ENCODE measurements around the gene FBXW4.

Gene FBXW4

DNA sequence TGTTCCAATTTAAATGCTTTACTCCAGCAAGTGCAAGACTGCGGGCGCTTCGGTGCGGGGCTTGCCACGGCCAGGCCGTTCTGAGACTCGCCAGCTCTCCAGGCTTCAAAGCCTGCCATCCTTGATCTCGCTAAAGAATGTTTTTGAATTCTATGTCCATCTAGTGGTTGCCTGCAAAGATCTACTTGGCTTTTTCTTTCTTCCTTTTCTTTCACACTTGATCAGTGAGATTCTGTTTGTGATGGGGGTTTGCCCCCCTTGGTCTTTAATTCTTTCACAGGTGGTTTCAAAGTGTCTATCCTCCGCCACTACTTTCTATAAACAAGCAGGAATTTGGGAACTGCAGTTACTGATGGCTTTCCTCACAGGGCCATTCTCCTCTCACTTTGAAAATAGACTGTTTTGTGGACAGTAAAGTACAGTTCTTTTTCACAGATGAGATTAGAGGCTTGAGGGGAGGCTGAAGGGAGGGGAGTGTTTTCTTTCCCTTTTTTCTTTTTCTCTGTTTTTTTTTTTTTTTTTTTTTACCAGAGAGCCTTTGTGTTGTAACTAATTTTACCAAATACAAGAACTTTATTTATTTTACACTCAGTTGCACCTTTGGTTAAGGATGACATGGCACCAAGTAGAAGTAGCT is 15.2 kb upstream of the FBXW4 start (continued):
- TF ChIP-seq, protein P1, sequence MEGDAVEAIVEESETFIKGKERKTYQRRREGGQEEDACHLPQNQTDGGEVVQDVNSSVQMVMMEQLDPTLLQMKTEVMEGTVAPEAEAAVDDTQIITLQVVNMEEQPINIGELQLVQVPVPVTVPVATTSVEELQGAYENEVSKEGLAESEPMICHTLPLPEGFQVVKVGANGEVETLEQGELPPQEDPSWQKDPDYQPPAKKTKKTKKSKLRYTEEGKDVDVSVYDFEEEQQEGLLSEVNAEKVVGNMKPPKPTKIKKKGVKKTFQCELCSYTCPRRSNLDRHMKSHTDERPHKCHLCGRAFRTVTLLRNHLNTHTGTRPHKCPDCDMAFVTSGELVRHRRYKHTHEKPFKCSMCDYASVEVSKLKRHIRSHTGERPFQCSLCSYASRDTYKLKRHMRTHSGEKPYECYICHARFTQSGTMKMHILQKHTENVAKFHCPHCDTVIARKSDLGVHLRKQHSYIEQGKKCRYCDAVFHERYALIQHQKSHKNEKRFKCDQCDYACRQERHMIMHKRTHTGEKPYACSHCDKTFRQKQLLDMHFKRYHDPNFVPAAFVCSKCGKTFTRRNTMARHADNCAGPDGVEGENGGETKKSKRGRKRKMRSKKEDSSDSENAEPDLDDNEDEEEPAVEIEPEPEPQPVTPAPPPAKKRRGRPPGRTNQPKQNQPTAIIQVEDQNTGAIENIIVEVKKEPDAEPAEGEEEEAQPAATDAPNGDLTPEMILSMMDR (tag by site-specific recombination; IDR thresholded peaks at IDR 0.05): peak; percentile 63
- TF ChIP-seq ZNF660 (tag by site-specific recombination; IDR thresholded peaks at IDR 0.05) (no peak), SCRT2 (tag by site-specific recombination; IDR thresholded peaks at IDR 0.05) (peak; percentile 77; the same call in 1 of the 2 replicates), ZNF24 (tag by site-specific recombination; IDR thresholded peaks at IDR 0.05) (no peak), ZNF433 (tag by site-specific recombination; IDR thresholded peaks at IDR 0.05; ENCODE audit: low read depth) (no peak), ZNF335 (tag by site-specific recombination; conservative IDR thresholded peaks at IDR 0.05) (peak; percentile 92), ZNF426 (tag by site-specific recombination; IDR thresholded peaks at IDR 0.05) (no peak), ZNF830 (tag by site-specific recombination; IDR thresholded peaks at IDR 0.05; ENCODE audit: low read depth) (no peak)
- TF ChIP-seq, protein P2, sequence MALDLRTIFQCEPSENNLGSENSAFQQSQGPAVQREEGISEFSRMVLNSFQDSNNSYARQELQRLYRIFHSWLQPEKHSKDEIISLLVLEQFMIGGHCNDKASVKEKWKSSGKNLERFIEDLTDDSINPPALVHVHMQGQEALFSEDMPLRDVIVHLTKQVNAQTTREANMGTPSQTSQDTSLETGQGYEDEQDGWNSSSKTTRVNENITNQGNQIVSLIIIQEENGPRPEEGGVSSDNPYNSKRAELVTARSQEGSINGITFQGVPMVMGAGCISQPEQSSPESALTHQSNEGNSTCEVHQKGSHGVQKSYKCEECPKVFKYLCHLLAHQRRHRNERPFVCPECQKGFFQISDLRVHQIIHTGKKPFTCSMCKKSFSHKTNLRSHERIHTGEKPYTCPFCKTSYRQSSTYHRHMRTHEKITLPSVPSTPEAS (tag by site-specific recombination; IDR thresholded peaks at IDR 0.05): no peak

DNA sequence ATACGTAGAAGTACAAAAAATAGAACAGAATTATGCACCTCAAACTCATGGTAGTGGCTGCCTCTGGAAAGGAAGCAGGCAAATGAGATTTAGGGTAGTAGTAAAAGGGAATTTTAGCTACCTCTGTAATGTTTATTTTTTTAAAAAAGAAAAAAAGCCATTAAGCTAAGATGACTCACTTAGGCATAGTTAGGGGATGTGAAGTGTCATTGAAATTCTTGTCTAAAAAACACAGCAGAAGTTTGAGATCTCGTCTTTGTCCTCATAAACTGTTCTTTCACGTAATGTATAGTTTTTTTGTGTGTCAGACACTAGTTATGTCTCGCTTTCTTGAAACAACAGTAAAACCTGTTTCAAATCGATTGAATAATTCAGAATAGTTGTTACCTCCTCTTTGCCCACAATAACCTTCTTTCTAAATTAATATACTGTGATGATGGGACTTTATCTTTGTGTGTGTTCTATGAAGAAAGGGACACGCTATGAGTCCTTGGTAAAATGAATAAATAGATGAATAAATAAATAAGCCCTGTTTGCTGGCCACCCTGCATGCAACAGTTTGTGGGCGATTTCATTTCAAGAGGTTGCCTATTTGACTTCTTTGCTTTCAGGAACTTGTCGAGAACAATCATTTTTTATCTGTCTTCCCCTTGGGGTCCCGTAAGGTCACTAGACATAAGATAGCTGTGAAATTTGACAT is 14.5 kb upstream of the FBXW4 start:
- peaks cover 22% of the 10 kb centered on the region; the same call in 1 of the 2 replicates for H3K4me1 ChIP-seq (ENCODE audit: control insufficient read depth, insufficient read depth, low read length)
- CTCF ChIA-PET: interaction anchor here (0.6 to 1.5 kb wide), 2 partner anchors 20 to 112 kb away, joined by 3 to 4 read pairs; no protein-coding TSS in a partner anchor
- no peak for TF ChIP-seq GLI2 (tag by site-specific recombination; IDR thresholded peaks at IDR 0.05; ENCODE audit: borderline replicate concordance, low read depth)
- no peak for TF ChIP-seq REPIN1 (tag by site-specific recombination; IDR thresholded peaks at IDR 0.05; ENCODE audit: low read depth)
- TF ChIP-seq, protein P3, sequence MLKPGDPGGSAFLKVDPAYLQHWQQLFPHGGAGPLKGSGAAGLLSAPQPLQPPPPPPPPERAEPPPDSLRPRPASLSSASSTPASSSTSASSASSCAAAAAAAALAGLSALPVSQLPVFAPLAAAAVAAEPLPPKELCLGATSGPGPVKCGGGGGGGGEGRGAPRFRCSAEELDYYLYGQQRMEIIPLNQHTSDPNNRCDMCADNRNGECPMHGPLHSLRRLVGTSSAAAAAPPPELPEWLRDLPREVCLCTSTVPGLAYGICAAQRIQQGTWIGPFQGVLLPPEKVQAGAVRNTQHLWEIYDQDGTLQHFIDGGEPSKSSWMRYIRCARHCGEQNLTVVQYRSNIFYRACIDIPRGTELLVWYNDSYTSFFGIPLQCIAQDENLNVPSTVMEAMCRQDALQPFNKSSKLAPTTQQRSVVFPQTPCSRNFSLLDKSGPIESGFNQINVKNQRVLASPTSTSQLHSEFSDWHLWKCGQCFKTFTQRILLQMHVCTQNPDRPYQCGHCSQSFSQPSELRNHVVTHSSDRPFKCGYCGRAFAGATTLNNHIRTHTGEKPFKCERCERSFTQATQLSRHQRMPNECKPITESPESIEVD (tag by site-specific recombination; IDR thresholded peaks at IDR 0.05): peak; percentile 95
- TF ChIP-seq ZNF664 (tag by site-specific recombination; IDR thresholded peaks at IDR 0.05): peak; percentile 52; the same call in 1 of the 2 replicates
- TF ChIP-seq ZNF266 (tag by site-specific recombination; IDR thresholded peaks at IDR 0.05; ENCODE audit: low read depth): no peak
- TF ChIP-seq ZNF629 (tag by site-specific recombination; IDR thresholded peaks at IDR 0.05): peak; percentile 70
- 0 out of 2 replicates have a peak, but pooled peaks have one; percentile 15 for TF ChIP-seq ZNF843 (tag by site-specific recombination; IDR thresholded peaks at IDR 0.05)
- no peak; the same call in 1 of the 2 replicates for TF ChIP-seq ZBTB17 (tag by site-specific recombination; IDR thresholded peaks at IDR 0.05)
- TF ChIP-seq ZNF10 (tag by site-specific recombination; IDR thresholded peaks at IDR 0.05): 0 out of 2 replicates have a peak, but pooled peaks have one; percentile 6
- TF ChIP-seq OSR2 (tag by site-specific recombination; IDR thresholded peaks at IDR 0.05): peak; percentile 72; the same call in 1 of the 2 replicates
- TF ChIP-seq ZNF776 (tag by site-specific recombination; IDR thresholded peaks at IDR 0.05; ENCODE audit: borderline replicate concordance): no peak
- TF ChIP-seq SCRT1 (tag by site-specific recombination; IDR thresholded peaks at IDR 0.05; ENCODE audit: borderline replicate concordance): peak; percentile 79
- TF ChIP-seq ZNF366 (tag by site-specific recombination; conservative IDR thresholded peaks at IDR 0.05): 0 out of 2 replicates have a peak, but pooled peaks have one; percentile 29
- TF ChIP-seq, protein P4, sequence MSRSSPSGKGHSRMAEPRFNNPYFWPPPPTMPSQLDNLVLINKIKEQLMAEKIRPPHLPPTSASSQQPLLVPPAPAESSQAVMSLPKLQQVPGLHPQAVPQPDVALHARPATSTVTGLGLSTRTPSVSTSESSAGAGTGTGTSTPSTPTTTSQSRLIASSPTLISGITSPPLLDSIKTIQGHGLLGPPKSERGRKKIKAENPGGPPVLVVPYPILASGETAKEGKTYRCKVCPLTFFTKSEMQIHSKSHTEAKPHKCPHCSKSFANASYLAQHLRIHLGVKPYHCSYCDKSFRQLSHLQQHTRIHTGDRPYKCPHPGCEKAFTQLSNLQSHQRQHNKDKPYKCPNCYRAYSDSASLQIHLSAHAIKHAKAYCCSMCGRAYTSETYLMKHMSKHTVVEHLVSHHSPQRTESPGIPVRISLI (tag by site-specific recombination; IDR thresholded peaks at IDR 0.05): peak; percentile 77; the same call in 1 of the 2 replicates
- 0 out of 2 replicates have a peak, but pooled peaks have one; percentile 39 for TF ChIP-seq TCF7L2 (IDR thresholded peaks at IDR 0.05; ENCODE audit: borderline replicate concordance, low read depth, low read length)
- TF ChIP-seq ZEB2 (tag by site-specific recombination; IDR thresholded peaks at IDR 0.05): peak; percentile 57; the same call in 1 of the 2 replicates
- TF ChIP-seq SCRT2 (tag by site-specific recombination; IDR thresholded peaks at IDR 0.05): peak; percentile 96
- TF ChIP-seq KLF10 (tag by site-specific recombination; IDR thresholded peaks at IDR 0.05): 0 out of 2 replicates have a peak, but pooled peaks have one; percentile 11
- no peaks in the 10 kb centered on the region for H3K9me3 ChIP-seq (ENCODE audit: control insufficient read depth, insufficient read depth, low read depth, low read length)
- H3K4me3 ChIP-seq (ENCODE audit: low read depth, low read length): no peak overlapping the region
- POLR2A ChIA-PET: interaction anchor here (0.6 to 1.6 kb wide), 2 partner anchors 16 to 404 kb away, joined by 4 to 5 read pairs; no protein-coding TSS in a partner anchor
- peak overlapping the region; percentile 52; the same call in 1 of the 2 replicates for H3K27ac ChIP-seq (ENCODE audit: extremely low read depth, low read depth, low read length)
- H3K36me3 ChIP-seq (ENCODE audit: control insufficient read depth in 2 of 2, insufficient read depth in 1 of 2, low read length in 2 of 2): no peaks in the 10 kb centered on the region
